Tibial nerve (tissue), 3 donors: ENCODE data around the gene TCEA3.

Experiments used
- POLR2A ChIP-seq, 2 donors: fragments of 450-650 bp; IDR thresholded peaks; one replicate each; pipeline ENCODE4 v1.6.1; 2017; ENCODE audit warnings: antibody characterized with exemption in 2 of 2, mild to moderate bottlenecking in 2 of 2, moderate library complexity in 2 of 2
- TF ChIP-seq, protein P1 (sequence below), 5 experiments: fragments of 200-600 bp in 3 of 5; fragments of 450-650 bp in 2 of 5; sonication (generic) in 3 of 5; IDR thresholded peaks; one replicate each; pipeline ENCODE4 v1.5.1; 2016 to 2019; ENCODE audit warnings: antibody characterized with exemption in 5 of 5, mild to moderate bottlenecking in 3 of 5, moderate library complexity in 2 of 5

DNA sequence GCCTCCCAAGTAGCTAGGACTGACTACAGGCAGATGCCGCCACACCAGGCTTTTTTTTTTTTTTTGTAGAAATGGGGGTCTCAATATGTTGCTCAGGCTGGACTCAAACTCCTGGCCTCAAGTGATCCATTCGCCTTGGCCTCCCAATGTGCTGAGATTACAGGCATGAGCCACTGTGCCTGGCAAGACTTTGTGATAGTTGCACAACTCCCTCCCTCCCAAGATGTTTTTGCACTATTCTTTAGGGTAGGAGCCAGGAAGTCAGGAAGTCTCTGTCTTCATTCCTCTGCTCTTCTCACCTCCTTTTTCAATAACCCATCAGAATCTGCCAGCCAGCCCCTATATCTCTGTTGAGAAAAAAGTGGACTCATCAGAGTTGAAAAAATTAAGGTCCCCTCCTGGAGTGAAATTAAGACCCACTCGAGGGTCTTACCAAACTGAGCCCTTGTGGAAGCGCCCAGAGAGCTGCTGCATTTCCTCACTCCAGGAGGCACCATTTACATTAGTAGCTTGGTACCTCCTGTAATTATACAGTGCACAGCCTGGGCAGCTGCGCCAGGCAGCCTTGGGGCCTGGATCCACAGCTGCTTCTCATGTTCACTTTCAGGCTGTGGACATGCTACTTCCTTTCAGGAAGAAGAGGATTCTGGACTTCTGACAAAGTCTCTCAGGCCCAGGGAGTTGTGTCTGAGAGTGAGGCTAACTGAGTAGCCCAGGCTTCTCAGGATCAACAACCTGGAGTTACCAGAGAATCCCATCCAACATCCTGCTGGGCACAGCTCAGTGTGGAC is 24.0 kb downstream of the TCEA3 start:
- TF ChIP-seq, protein P1, sequence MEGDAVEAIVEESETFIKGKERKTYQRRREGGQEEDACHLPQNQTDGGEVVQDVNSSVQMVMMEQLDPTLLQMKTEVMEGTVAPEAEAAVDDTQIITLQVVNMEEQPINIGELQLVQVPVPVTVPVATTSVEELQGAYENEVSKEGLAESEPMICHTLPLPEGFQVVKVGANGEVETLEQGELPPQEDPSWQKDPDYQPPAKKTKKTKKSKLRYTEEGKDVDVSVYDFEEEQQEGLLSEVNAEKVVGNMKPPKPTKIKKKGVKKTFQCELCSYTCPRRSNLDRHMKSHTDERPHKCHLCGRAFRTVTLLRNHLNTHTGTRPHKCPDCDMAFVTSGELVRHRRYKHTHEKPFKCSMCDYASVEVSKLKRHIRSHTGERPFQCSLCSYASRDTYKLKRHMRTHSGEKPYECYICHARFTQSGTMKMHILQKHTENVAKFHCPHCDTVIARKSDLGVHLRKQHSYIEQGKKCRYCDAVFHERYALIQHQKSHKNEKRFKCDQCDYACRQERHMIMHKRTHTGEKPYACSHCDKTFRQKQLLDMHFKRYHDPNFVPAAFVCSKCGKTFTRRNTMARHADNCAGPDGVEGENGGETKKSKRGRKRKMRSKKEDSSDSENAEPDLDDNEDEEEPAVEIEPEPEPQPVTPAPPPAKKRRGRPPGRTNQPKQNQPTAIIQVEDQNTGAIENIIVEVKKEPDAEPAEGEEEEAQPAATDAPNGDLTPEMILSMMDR (IDR thresholded peaks at IDR 0.05) = no peak
- TF ChIP-seq POLR2A (IDR thresholded peaks at IDR 0.05) = no peak
